Effector CD8-positive, alpha-beta T cell (primary cell): ENCODE measurements around the gene GNG4.
"Not testable (repeated sequence)": the region's sequence is repeated elsewhere in the genome, so short reads cannot be mapped to it uniquely, and the experiment has no call there.

Source experiments
- DNase-seq: peaks from one replicate; lab custom pipeline; 2025; lab: John Stamatoyannopoulos, UW

The GNG4 gene

DNA sequence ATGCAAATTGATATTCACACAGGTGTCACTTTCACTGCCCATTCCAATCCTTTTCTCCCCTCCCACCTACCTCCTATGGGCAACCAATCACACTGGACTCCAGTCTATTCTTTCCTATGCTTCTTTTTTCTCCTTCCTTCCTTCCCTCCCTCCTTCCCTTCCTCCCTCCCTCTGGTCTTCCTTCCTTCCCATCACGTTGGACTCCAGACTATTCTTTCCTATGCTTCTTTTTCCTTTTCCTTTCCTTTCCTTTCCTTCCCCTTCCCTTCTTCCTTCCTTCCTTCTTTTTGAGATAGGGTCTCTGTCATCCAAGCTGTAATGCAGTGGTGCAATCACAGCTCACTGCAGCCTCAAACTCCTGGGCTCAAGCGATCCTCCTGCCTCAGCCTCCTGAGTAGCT, 64.6 kb downstream of the GNG4 start:
- no peak for DNase-seq

DNA sequence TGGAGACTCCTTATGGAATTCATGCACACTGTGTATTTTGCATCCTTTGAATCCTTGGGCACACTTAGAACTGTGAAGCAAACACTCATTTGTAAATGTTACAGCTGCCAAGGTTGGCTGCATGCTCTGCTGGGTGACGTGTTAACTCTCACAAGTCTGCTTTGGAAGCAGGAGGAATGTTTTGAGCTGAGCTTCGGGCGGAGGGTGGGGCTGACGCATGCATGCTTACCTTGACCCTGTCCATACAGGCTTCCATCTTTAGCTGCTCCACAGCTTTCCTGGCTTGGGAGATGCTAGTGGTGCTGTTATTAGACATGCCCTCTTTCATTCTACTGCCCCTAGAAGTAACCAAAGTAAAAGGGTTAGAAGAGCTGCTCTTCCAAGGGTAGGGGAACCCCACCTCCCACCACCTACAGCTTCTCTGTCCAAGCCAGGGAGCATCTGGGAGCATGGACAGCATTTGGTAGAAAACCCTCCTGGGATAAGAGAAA, 66.0 kb downstream of the GNG4 start:
- no peak for DNase-seq

DNA sequence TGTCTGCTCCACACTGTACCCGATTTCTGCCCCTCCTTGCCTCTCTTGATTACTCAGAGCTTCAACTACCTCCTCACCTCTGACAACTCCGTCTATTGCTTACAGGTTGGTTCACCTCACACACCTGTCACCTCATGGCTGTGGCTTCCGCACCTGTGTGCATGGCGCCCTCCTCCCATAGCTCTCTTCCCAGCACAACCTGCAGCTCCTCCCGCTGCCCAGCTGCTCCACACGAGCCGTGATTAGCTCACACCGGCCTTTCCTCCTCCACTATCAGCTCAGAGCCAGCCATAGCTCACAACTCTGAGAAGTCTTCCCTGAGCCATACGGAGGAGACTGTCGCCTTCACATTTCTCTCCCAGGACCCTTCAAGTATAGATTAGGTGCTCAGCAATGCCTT, 67.5 kb downstream of the GNG4 start:
- DNase-seq: no peak

DNA sequence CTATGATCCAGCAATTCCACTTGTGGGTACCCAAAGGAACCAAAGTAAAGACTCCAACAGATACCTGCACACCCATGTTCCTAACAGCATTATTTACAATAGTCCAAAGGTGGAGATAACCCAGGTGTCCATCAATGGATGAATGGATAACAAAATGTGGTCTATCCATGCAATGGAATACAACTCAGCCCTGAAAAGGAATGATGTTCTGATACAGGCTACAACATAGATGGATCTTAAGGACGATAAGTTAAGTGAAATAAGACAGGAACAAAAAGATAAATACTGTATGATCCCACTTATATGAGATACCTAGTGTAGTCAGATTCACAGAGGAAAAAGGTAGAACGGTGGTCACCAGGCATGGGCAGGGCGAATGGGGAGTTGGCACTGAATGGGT, 69.7 kb downstream of the GNG4 start:
- no peak for DNase-seq

DNA sequence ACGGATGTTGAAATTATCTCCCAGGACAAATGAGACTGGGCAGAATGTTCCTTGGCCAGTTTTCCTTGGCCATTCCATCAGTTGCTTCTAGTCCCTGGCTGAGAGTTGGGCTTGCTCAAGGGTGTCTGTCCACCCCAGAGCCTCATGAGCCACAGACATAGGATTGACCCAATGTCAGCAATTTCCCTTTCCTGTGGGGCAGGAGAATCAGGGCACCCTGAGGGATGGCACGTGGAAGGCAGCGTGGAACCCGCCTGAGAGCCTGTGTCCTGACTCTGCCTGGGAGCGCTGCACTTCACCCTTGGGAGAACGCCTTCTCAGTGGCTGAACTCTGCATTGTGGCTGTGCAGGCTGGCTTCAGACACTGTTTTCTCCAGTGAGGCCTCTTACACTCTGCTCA, 74.0 kb downstream of the GNG4 start:
- DNase-seq: no peak

DNA sequence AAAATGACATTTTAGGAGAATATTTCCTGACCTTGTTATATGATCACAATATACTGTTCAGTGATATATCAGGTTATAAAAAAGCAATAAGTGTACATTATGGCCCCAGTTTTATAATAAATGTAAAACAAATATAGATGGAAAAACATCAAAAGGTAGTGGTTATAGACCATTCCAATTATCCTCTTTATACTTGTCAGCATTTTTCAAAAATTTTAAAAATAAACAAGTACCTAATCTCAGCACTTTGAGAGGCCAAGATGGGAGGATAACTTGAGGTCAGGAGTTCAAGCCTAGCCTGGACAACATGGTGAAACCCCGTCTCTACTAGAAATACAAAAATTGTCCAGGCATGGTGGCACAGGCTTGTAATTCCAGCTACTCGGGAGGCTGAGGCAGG, 75.7 kb downstream of the GNG4 start:
- no peak for DNase-seq

DNA sequence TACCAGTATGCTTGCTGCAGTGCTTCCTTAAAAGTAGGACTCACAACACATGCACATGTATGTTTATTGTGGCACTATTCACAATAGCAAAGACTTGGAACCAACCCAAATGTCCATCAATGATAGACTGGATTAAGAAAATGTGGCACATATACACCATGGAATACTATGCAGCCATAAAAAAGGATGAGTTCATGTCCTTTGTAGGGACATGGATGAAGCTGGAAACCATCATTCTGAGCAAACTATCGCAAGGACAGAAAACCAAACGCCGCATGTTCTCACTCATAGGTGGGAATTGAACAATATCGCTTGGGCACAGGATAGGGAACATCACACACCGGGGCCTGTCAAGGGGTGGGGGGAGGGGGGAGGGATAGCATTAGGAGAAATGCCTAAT, 76.6 kb downstream of the GNG4 start:
- not testable (repeated sequence) for DNase-seq

DNA sequence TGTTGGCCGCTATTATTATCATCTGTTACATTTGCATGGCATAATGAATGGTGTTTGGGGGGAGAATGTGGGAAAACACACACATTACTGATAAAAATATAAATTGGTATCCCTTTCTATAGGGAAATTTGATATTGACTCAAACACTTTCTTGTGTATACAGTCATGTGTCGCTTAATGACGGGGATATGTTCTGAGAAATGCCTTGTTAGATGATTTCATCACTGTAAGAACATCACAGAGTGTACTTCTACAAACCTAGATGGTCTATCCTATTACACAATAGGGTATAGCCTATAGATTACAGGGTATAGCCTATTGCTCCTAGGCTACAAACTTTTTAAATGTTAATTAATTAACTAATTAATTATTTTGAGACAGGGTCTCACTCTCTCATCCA, 78.1 kb downstream of the GNG4 start:
- DNase-seq: no peak

DNA sequence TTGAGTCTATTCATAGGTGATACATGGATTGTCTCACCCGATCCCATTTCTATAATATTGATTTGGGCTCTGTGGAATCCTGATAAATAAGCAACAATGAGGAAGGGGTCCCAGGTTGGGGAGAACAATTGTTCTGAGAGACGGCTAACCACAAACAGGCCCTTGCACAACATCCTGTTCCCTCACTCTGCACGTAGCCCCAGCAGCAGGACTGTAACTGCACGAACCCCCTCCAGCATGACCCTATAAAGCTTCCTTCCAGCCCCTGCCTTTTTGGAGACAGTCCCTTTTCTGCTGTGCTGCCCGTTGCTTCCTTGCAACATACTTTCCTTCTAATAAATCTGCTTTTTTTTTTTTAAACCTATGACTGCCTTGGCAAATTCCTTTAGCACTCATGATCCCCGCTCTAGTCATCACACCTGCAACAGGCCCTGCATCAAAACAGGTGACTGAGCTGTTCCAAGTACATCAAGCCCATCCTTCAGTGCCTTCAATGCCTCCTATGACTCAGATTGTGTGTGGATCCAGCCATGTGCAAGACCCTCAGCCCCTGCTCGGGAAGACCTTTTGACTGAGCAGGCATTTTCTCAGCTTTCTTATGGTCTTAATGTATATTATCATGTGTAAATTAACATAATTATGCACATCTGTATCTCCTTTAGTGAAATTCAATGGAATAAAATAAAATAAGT, 81.6 kb downstream of the GNG4 start:
- DNase-seq: no peak

DNA sequence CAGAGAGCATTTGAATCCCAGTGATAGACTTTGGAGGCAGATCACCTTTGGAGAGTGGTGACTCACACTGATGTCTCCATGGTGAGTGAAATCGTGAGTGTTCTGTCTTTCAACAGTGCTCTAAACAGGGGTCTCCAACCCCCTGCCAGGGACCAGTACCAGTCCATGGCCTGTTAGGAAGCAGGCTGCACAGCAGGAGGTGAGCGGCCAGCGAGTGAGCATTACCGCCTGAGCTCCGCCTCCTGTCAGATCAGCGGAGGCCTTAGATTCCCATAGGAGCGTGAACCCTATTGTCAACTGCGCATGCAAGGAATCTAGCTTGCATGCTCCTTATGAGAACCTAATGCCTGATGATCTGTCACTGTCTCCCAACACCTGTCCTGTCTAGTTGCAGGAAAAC, 83.5 kb downstream of the GNG4 start:
- no peak for DNase-seq

DNA sequence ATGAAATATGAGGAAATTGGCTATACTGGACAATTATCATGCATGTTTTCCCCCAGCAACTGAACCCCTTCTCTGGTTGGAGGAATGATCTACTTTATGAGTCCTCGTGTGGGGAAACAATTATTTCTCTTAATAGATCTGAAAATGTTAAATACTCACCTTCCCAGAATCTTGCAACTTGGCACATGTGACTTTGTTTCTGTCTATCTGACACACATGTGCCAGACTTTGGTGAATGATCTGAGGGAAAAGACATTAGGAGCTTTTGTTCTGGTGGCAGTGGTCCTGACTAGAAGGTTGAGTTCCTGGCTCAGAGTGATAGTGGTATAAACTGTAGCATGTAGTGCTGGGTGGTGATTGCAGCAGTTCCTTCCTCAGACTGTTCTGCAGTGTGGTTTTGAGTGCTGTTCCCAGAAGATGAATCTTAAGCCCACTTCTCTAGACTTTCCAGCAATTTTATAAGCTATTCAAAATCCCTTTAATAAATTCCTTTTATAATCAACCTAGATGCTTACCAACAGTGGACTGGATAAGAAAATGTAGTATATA, 86.0 kb downstream of the GNG4 start:
- DNase-seq: no peak

DNA sequence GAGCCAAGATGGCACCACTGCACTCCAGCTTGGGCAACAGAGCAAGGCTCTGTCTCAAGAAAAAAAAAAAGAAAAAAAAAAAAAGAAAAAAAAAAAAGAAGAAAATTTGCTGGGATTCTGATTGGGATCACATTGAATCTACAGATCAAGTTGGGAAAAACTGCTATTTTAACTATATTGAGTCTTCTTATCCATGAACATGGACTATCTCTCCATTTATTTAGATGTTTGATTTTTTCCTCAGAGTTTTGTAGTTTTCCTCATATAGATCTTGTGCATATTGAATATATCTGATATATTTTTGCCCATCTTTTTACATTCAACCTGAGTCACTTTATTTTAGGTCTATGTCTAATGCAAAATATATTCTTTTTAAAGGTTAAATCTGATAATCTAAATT, 87.0 kb downstream of the GNG4 start:
- DNase-seq: no peak

DNA sequence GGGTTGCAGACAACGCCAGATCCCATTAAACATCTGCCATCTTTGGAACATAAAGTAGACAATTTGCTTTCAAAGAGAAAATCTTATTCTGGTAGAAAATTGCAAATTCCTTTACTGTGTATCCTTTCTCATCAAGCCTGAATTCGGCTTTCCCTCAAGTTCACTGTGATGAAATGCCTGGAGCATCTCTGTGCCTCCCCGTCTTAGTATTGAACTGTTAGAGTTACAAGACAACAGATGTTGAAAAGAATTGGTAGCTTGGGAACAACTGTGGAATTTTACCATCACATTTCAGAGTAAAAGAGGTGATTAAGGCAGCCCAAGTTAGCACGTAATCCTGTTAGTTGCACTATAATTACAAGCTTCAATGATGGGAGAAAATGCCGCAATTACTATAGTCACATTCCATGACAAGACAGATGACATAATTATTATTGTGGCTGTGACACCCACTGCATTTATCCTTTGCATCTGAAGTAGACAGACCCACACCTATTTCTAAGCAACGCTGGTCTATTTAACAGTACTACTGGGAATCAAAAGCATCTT, 90.9 kb downstream of the GNG4 start:
- no peak for DNase-seq

DNA sequence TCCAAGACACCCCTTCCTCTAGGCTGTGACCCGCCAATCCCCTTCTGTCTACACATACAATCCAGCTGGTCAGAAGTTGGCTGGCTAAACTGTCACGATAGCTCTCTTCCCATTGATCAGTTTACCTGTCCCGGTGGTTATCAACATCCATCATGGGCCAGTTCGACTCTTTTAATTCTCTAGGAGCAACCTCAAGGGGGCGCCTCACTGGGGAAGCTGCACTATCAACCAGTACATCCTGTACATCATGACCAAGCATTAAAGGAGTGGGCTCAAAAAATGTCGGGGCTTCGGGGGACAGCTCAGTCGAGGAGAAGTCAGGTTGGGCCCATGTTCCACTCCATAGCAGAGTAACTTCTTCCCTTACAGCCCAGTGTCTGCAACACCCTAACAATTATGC, 92.1 kb downstream of the GNG4 start:
- DNase-seq: no peak

DNA sequence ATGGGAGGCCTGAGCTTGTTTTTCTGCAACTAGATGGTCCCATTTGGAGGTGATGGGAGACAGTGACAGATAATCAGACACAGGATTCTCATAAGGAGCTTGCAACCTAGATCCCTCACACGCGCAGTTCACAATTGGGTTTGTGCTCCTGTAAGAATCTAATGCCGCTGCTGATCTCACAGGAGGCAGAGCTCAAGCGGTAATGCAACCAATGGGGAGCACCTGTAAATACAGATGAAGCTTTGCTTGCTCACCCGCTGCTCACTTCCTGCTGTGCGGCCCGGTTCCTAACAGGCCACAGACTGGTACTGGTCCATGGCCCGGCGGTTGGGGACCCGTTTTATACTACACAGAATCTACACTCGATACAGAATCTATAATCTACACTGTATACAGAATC, 92.8 kb downstream of the GNG4 start:
- no peak for DNase-seq

DNA sequence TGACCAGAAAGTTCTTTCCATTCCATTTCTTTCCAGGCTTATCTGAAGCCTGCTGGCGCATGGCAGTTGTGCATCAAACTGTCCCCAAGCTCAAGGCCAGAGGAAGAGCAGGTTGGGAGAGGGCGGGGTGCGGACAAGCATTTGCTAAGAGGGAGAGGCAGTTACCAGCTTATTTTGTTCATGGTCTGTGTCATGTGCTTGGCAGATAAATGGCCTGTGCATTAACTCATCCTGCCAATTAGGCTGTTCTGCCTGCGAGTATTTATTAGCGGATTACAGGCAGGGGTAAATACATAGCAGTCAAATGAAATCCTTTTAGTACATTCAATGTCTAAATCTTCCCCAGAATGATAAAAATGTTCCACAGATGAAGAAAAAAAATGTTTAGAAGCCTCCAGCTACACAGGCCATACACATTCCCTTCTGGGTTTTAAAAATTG, 96.5 kb downstream of the GNG4 start:
- no peak for DNase-seq

DNA sequence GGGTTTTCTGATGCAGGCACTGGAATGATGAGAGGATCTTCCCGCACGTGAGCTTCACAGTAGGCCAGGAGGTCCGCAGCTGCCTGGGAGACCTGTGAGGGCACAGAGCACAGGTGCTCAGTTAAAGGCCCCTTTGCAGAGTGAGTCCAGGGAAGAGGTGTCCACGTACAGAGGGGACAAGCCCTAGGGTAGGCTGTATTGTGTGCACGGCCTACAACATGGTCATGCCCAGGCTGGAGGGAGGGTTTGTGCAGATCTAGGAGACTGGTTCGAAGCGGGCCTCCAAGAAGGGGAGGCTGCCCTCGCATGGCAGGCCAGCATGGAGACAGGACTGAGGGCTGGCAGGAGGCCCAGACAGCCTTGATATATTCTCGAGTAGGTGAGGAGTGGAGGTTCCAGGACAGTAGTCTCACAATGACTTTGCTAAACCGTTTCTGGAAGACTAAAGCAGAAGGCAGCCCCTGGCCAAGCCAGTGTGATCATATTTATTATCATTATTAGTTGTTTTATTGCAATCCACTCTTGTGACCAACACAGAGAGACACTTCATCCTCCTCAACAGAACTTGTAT, 97.4 kb downstream of the GNG4 start:
- no peak for DNase-seq

DNA sequence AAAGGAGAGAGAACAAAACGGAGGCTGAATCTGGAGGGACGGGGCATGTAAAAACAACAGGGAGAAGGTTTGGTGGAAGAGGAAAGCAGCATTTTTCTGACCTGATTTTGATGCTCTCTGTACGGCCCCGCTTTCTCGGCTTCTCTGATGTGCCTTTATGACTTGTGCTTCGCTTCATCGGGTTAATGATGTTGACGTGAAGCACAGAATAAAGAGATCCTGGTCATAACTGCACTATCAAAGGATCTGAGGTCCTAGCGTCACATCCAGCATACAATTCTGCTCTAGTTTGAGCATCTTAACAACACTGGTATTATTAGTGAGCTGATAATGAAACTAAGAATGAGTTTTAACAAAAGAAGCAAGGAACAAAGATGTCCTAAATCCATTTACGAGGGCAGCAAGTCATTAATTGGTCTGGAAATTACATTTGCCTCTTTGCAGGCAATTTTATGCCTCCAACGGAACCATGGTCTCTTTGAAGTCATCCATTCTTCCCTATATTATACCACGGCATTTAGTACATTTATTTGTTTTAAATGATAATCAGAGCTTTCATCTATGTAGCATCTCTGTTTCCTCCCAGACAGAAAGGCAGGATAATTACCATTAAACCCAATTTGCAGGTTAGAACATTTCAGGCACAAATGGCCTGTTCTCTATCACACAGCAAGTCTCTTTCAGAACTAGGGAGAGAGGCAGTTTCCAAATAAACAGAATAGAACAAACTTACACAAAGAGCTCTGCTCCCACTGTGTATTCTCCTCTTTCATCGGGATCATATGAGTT, 100.0 kb downstream of the GNG4 start:
- no peak for DNase-seq

DNA sequence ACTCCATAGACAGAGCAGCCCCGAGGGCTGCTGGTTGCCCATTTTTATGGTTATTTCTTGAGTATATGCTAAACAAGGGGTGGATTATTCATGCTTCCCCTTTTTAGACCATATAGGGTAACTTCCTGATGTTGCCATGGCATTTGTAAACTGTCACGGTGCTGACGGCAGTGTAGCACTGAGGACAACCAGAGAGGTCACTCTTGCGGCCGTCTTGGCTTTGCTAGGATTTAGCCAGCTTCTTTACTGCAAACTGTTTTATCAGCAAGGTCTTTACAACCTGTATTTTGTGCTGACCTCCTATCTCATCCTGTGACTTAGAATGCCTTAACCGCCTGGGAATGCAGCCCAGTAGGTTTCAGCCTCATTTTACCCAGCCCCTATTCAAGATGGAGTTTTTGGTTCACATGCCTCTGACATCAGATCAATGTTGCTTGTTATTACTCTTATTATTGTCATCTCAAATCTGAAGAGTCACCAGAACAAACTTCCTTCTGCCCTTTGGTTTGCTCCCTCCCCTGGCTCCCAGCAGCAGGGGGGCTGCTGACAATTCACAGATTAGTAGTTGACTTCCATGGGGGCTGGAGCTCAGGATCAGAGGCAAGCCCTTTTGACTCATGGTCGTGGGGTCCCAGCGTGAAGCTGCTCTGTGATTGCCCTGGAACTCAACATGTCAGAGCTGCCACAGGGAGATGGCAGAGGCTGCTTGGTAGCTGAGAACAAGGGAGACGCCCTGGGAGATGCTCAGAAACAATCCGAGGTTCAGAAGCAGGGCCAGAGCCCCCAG, 103.0 kb downstream of the GNG4 start:
- DNase-seq: not testable (repeated sequence)

DNA sequence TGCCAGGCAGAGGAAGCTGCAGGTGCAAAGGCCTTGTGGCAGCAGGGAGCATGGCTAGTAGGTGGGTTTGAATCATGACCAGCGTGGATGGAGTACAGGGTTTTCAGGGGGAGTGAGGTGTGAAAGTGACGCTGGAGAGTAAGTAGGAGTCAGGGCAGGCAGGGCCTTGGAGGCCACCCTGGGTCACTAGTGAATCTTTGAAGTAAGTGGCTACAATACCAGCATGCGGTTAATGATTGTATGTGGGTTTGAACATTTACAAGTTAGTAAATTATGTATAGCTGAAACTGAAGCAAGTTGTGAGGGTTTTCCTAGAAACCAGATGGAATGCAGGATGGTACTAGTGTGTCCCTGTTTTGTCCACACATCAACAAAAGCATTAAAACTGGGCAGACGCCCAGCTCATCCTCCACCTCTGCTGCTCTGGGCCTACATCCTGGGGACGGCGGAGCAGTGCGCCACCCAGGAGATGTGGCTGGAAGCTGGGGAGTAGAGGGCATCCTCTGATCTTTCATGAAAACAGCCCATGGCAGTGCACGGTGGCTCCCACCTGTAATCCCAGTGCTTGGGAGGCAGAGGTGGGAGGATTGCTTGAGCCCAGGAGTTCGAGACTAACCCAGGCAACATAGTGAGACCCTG, 104.2 kb downstream of the GNG4 start:
- no peak for DNase-seq

DNA sequence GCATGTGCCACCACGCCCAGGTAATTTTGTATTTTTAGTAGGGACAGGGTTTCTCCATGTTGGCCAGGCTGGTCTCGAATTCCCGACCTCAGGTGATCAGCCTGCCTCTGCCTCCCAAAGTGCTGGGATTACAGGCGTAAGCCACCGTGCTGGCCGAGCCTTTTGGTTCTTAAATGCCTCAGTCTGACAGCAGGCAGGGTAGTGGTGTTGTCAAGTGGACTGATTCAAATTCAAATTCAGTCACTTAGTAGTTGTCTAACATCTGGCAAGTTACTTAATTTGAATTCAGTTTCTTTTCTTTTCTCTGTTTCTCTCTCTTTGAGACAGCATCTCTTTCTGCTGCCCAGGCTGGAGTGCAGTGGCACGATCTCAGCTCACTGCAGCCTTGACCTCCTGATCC, 106.7 kb downstream of the GNG4 start:
- not testable (repeated sequence) for DNase-seq
